ENCODE results near the gene SYTL3.

The SYTL3 gene

GRCh38 chr6:158713469-158713868 is 63.6 kb downstream of the SYTL3 start:
- peaks cover 27% of the 10 kb centered on the region for H3K4me1 Mint-ChIP-seq
- no peaks in the 10 kb centered on the region for H3K27me3 Mint-ChIP-seq (ENCODE audit: low read depth)
- H3K27ac Mint-ChIP-seq: no peak overlapping the region
- H3K9me3 Mint-ChIP-seq: no peaks in the 10 kb centered on the region
- TF ChIP-seq, protein P1, sequence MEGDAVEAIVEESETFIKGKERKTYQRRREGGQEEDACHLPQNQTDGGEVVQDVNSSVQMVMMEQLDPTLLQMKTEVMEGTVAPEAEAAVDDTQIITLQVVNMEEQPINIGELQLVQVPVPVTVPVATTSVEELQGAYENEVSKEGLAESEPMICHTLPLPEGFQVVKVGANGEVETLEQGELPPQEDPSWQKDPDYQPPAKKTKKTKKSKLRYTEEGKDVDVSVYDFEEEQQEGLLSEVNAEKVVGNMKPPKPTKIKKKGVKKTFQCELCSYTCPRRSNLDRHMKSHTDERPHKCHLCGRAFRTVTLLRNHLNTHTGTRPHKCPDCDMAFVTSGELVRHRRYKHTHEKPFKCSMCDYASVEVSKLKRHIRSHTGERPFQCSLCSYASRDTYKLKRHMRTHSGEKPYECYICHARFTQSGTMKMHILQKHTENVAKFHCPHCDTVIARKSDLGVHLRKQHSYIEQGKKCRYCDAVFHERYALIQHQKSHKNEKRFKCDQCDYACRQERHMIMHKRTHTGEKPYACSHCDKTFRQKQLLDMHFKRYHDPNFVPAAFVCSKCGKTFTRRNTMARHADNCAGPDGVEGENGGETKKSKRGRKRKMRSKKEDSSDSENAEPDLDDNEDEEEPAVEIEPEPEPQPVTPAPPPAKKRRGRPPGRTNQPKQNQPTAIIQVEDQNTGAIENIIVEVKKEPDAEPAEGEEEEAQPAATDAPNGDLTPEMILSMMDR (IDR thresholded peaks at IDR 0.05; ENCODE audit: unreplicated experiment in 3 of 3): no peak
- H3K36me3 Mint-ChIP-seq (ENCODE audit: low read depth): peaks cover 4% of the 10 kb centered on the region
- no peak overlapping the region for H3K4me3 Mint-ChIP-seq

DNA sequence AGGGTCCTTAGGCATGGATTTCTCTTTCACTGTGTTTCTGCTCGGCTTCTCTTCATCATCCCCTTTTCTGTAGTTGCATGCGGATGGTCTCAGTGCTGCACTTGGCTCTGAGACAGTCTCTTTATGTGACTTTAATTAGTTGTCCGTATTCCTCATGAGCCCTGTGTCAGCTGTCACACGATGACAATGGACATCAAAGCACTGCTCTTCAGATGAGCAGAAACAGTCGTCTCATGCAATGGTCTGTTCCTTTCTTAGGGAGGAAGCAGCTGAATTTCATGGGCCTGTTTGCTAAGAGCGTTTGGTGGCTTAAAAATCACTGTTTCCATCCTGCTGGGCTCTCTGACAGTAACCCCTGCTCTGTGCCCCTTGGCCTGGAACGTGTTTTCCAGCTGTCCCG is 64.9 kb downstream of the SYTL3 start:
- Mint-ChIP-seq H3K4me3 (no peak overlapping the region), H3K9me3 (no peaks in the 10 kb centered on the region), H3K27ac (peak overlapping the region in 2 of 3 experiments; percentile 2 to 39), H3K4me1 (peaks cover 36% of the 10 kb centered on the region), H3K36me3 (ENCODE audit: low read depth) (peaks cover 4% of the 10 kb centered on the region), H3K27me3 (ENCODE audit: low read depth) (no peaks in the 10 kb centered on the region)
- TF ChIP-seq, protein P1 (IDR thresholded peaks at IDR 0.05; ENCODE audit: unreplicated experiment in 3 of 3): no peak

GRCh38 chr6:158715330-158716311 is 65.8 kb downstream of the SYTL3 start:
- TF ChIP-seq, protein P1 (IDR thresholded peaks at IDR 0.05; ENCODE audit: unreplicated experiment in 3 of 3): no peak
- H3K27ac Mint-ChIP-seq: peak overlapping the region in 1 of 3 experiments; percentile 39
- H3K36me3 Mint-ChIP-seq (ENCODE audit: low read depth): peaks cover 4% of the 10 kb centered on the region
- H3K27me3 Mint-ChIP-seq (ENCODE audit: low read depth): no peaks in the 10 kb centered on the region
- peaks cover 36% of the 10 kb centered on the region for H3K4me1 Mint-ChIP-seq
- no peak overlapping the region for H3K4me3 Mint-ChIP-seq
- no peaks in the 10 kb centered on the region for H3K9me3 Mint-ChIP-seq

GRCh38 chr6:158717341-158718330 is 67.8 kb downstream of the SYTL3 start:
- H3K36me3 Mint-ChIP-seq (ENCODE audit: low read depth): peaks cover 4% of the 10 kb centered on the region
- no peaks in the 10 kb centered on the region for H3K9me3 Mint-ChIP-seq
- TF ChIP-seq, protein P1 (IDR thresholded peaks at IDR 0.05; ENCODE audit: unreplicated experiment in 3 of 3): no peak
- H3K4me3 Mint-ChIP-seq: no peak overlapping the region
- H3K27ac Mint-ChIP-seq: peak overlapping the region in 1 of 3 experiments; percentile 64
- H3K27me3 Mint-ChIP-seq (ENCODE audit: low read depth): no peaks in the 10 kb centered on the region
- H3K4me1 Mint-ChIP-seq: peaks cover 36% of the 10 kb centered on the region

- peak overlapping the region; percentile 30 to 64 (median 52) for H3K27ac Mint-ChIP-seq
- H3K4me1 Mint-ChIP-seq: peaks cover 36% of the 10 kb centered on the region
- H3K4me3 Mint-ChIP-seq: no peak overlapping the region
These were observed 68.7 kb downstream of the SYTL3 start for GRCh38 chr6:158718461-158719046.

More at GRCh38 chr6:158718461-158719046, 68.7 kb downstream of the SYTL3 start:
- Mint-ChIP-seq H3K27me3 (ENCODE audit: low read depth) (no peaks in the 10 kb centered on the region), H3K36me3 (ENCODE audit: low read depth) (peaks cover 4% of the 10 kb centered on the region), H3K9me3 (no peaks in the 10 kb centered on the region)
- TF ChIP-seq, protein P1 (IDR thresholded peaks at IDR 0.05; ENCODE audit: unreplicated experiment in 3 of 3): peak; percentile 64 to 75 (median 74)
